Colonic mucosa (tissue), 4 donors: ENCODE data around the gene SLAIN1. TPM values are rescaled to one million over a fixed set of nuclear protein-coding genes. Genes with fewer than 3 reads are reported as not detected.

Experiments
- DNase-seq: peaks from one replicate; pipeline ENCODE4 v3.0.0-alpha.2; 2020
- H3K27ac ChIP-seq: fragments of 200-600 bp; one replicate; pipeline ENCODE4 v1.8.0; 2021
- H3K27me3 ChIP-seq: fragments of 200-600 bp; one replicate; pipeline ENCODE4 v1.8.0; 2021
- H3K36me3 ChIP-seq: fragments of 200-600 bp; one replicate; pipeline ENCODE4 v1.8.0; 2021
- H3K4me1 ChIP-seq: fragments of 200-600 bp; one replicate; pipeline ENCODE4 v1.8.0; 2021; ENCODE audit warnings: mild to moderate bottlenecking
- H3K4me3 ChIP-seq: fragments of 200-600 bp; one replicate; pipeline ENCODE4 v1.8.0; 2021
- H3K9ac ChIP-seq, 2 donors: one replicate each; pipeline ENCODE4 v1.7.0; 2013; ENCODE audit warnings: control low read depth in 2 of 2, low read depth in 2 of 2, low read length in 2 of 2
- H3K9me3 ChIP-seq: fragments of 200-600 bp; one replicate; pipeline ENCODE4 v1.8.0; 2021
- CTCF ChIP-seq: fragments of 200-600 bp; IDR thresholded peaks from one replicate; pipeline ENCODE4 v1.8.0; 2022; ENCODE audit warnings: antibody characterized with exemption, mild to moderate bottlenecking
- intact Hi-C: fragments of 100-400 bp; cut with DNase I; formaldehyde crosslinking; loops from one replicate; pipeline ENCODE4 v1.14.1; 2022
- total RNA-seq, 2 donors: library from RNA; stranded (reverse); fragmentation: NEBNext Ultra II Directional in 1 of 2; extraction: Animal tissue kit (Norgen Biotek cat#: 25700) in 1 of 2; gene quantifications; one replicate each; pipeline ENCODE4 v1.2.1, GENCODE V29; 2021
- donor health status: healthy.
- donor health status: DM: no; HTN: no; CAD: no.
- donor health status: DM: no; HTN: no; CAD: no.

The SLAIN1 gene
- total RNA-seq, 2 donors from 2014 or later, result 2.1 to 3.5 TPM

DNA sequence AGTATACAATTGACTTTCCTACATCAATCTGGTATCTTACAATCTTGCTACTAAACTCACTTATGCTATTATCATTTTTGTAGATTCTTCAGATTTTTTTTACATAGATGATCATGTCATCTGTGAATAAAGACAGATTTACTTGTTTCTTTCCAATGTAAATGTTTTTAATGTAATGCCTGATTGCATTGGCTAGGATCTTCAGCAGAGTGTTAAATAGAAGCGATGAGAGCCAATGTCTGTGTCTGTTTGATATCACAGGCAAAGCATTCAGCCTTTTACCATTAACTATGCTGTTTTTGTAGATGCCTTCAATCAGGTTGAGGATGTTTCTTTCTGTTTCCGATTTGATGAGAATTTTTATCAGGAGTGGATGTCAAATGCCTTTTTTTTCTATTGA is 19.2 kb downstream of the SLAIN1 start:
- Histone ChIP-seq H3K36me3 (no peaks in the 10 kb centered on the region), H3K4me1 (no peaks in the 10 kb centered on the region)

GRCh38 chr13:77717508-77717907 is 20.0 kb downstream of the SLAIN1 start:
- Histone ChIP-seq H3K27me3 (no peaks in the 10 kb centered on the region), H3K4me3 (no peak overlapping the region), H3K9ac (no peak overlapping the region), H3K4me1 (no peaks in the 10 kb centered on the region), H3K27ac (no peak overlapping the region), H3K36me3 (no peaks in the 10 kb centered on the region), H3K9me3 (no peaks in the 10 kb centered on the region)
- intact Hi-C loops, result no loop called here
- no peak for TF ChIP-seq CTCF
- DNase-seq, result no peak

More for the DNA sequence above, 19.2 kb downstream of the SLAIN1 start:
- no peaks in the 10 kb centered on the region for H3K27me3 ChIP-seq
- intact Hi-C loops, result no loop called here
- DNase-seq, result no peak
- H3K9ac ChIP-seq, result no peak overlapping the region
- H3K4me3 ChIP-seq, result no peak overlapping the region
- TF ChIP-seq CTCF, result no peak
- no peaks in the 10 kb centered on the region for H3K9me3 ChIP-seq
- H3K27ac ChIP-seq, result no peak overlapping the region

DNA sequence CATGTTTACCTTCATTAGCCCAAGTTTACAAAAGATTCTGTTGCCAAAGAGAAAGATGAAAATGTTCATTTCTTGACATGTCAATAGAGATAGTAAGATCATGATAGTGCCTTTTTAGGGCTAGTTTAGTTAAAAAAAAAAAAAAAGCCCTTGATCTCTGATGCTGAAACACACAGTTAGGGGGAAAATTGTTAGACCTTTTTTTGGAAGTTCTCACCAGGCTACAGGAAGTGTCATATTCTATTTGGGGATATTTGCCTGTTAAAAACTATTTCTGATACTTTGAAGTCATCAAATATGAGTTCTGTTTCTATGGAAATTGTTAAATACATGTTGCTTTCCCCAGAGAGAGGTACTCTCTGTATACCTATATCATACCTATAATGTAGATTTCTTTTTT is 21.6 kb downstream of the SLAIN1 start:
- H3K27ac ChIP-seq, result no peak overlapping the region
- H3K27me3 ChIP-seq, result no peaks in the 10 kb centered on the region
- no peaks in the 10 kb centered on the region for H3K4me1 ChIP-seq
- no peak overlapping the region for H3K4me3 ChIP-seq
- no peak for TF ChIP-seq CTCF
- no peaks in the 10 kb centered on the region for H3K9me3 ChIP-seq
- no peak for DNase-seq
- intact Hi-C loops, result no loop called here
- H3K9ac ChIP-seq, result no peak overlapping the region
- H3K36me3 ChIP-seq, result no peaks in the 10 kb centered on the region

- Histone ChIP-seq H3K27ac (no peak overlapping the region), H3K4me3 (no peak overlapping the region), H3K9ac (no peak overlapping the region), H3K9me3 (no peaks in the 10 kb centered on the region), H3K4me1 (no peaks in the 10 kb centered on the region), H3K27me3 (no peaks in the 10 kb centered on the region), H3K36me3 (no peaks in the 10 kb centered on the region)
- TF ChIP-seq CTCF, result no peak
- intact Hi-C loops, result no loop called here
- no peak for DNase-seq
Measured at GRCh38 chr13:77720988-77721387, 23.5 kb downstream of the SLAIN1 start.

DNA sequence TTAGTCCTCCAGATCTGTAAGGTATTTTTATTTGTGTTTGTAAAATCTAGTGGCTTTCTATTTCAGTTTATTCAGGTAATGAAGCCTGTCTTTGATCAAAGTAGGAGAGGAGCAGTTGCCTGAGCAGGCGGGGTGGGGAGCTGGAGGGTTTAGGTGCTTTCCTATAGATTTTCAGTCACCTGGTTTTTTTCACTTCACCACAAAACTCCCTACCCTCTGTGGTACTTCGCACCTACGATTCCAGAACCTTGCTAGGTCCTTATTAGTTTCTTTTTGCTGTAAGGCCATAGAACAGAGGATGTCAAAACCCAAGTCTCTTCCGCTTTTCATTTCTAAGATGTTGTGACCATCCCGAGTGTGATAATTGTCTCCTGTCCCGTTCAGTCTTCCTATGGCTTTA is 26.6 kb downstream of the SLAIN1 start:
- no peak for TF ChIP-seq CTCF

DNA sequence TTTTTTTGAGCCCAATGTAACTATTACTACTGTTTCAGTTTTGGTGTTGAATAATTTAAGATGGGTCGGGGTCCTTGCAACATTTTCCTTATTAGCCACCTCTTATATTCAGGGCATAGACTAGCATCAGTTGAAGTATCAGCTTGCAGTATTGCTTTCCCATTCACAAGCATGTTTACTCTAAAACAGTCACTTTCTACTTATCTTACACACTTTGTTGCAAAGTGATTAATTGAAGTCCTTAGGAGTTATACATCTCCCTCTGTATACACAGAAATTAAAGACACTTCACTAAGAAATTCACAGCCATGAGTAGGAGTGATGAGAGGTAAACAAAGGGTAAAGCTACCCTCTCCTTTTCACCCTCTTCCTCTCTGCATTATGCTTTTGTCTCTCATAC is 27.6 kb downstream of the SLAIN1 start:
- Histone ChIP-seq H3K9ac (no peak overlapping the region), H3K27me3 (no peaks in the 10 kb centered on the region), H3K27ac (no peak overlapping the region), H3K4me1 (no peaks in the 10 kb centered on the region), H3K4me3 (no peak overlapping the region), H3K9me3 (no peaks in the 10 kb centered on the region), H3K36me3 (no peaks in the 10 kb centered on the region)
- no peak for TF ChIP-seq CTCF
- no peak for DNase-seq
- intact Hi-C loops, result no loop called here

More for the DNA sequence above, 26.6 kb downstream of the SLAIN1 start:
- Histone ChIP-seq H3K27me3 (no peaks in the 10 kb centered on the region), H3K27ac (no peak overlapping the region), H3K36me3 (no peaks in the 10 kb centered on the region), H3K4me1 (no peaks in the 10 kb centered on the region), H3K9ac (no peak overlapping the region), H3K9me3 (no peaks in the 10 kb centered on the region), H3K4me3 (no peak overlapping the region)
- intact Hi-C loops, result no loop called here
- DNase-seq, result no peak
